Measurements from ENCODE around the gene RAD18.

GRCh38 chr3:8857720-8858367 lies 105.4 kb downstream of the RAD18 start:
- TF ChIP-seq, protein P1, sequence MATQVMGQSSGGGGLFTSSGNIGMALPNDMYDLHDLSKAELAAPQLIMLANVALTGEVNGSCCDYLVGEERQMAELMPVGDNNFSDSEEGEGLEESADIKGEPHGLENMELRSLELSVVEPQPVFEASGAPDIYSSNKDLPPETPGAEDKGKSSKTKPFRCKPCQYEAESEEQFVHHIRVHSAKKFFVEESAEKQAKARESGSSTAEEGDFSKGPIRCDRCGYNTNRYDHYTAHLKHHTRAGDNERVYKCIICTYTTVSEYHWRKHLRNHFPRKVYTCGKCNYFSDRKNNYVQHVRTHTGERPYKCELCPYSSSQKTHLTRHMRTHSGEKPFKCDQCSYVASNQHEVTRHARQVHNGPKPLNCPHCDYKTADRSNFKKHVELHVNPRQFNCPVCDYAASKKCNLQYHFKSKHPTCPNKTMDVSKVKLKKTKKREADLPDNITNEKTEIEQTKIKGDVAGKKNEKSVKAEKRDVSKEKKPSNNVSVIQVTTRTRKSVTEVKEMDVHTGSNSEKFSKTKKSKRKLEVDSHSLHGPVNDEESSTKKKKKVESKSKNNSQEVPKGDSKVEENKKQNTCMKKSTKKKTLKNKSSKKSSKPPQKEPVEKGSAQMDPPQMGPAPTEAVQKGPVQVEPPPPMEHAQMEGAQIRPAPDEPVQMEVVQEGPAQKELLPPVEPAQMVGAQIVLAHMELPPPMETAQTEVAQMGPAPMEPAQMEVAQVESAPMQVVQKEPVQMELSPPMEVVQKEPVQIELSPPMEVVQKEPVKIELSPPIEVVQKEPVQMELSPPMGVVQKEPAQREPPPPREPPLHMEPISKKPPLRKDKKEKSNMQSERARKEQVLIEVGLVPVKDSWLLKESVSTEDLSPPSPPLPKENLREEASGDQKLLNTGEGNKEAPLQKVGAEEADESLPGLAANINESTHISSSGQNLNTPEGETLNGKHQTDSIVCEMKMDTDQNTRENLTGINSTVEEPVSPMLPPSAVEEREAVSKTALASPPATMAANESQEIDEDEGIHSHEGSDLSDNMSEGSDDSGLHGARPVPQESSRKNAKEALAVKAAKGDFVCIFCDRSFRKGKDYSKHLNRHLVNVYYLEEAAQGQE (IDR thresholded peaks at IDR 0.05; ENCODE audit: low read depth, low read length), result no peak
- TF ChIP-seq JUND (IDR thresholded peaks at IDR 0.05) (no peak), CTCF (IDR thresholded peaks at IDR 0.05) (no peak), MAX (IDR thresholded peaks at IDR 0.05; ENCODE audit: low read depth) (no peak)

Measured in SK-N-SH (cell line).